Peyer's patch (tissue), 4 donors: Measurements from ENCODE around the gene SUCNR1. TPM values are rescaled to one million over a fixed set of nuclear protein-coding genes. Genes with fewer than 3 reads are reported as not detected.

Experiments used
- DNase-seq, 3 donors: peaks; one replicate each; pipeline ENCODE4 v3.0.0-alpha.2; 2017 to 2019
- H3K27ac ChIP-seq, 4 donors: fragments of 200-600 bp; sonication (generic); one replicate each; pipeline ENCODE4 v1.5.1; 2016 to 2019
- H3K27me3 ChIP-seq, 2 donors: fragments of 200-600 bp; sonication (generic); one replicate each; pipeline ENCODE4 v1.5.1; 2019
- H3K36me3 ChIP-seq, 3 donors: fragments of 200-600 bp; sonication (generic); one replicate each; pipeline ENCODE4 v1.5.1; 2016 to 2019
- H3K4me1 ChIP-seq, 4 donors: fragments of 200-600 bp; sonication (generic); one replicate each; pipeline ENCODE4 v1.5.1; 2016 to 2019
- H3K4me3 ChIP-seq, 4 donors: fragments of 200-600 bp; sonication (generic); 1 replicate in 3 of 4; 2 replicates in 1 of 4; pipeline ENCODE4 v1.5.1; 2016 to 2019; ENCODE audit warnings: mild to moderate bottlenecking in 1 of 4
- H3K9me3 ChIP-seq, 4 donors: fragments of 200-600 bp; sonication (generic); one replicate each; pipeline ENCODE4 v1.5.1; 2016 to 2019; ENCODE audit warnings: mild to moderate bottlenecking in 1 of 4
- POLR2A ChIP-seq, 2 donors: fragments of 450-650 bp; IDR thresholded peaks; one replicate each; pipeline ENCODE4 v1.5.1; 2017; ENCODE audit warnings: antibody characterized with exemption in 2 of 2, mild to moderate bottlenecking in 2 of 2, moderate library complexity in 2 of 2
- total RNA-seq, 4 donors: library from RNA; depleted of rRNA; stranded (reverse); fragments of >200 nt; gene quantifications; one replicate each; pipeline ENCODE4 v1.1.0, GENCODE V29; 2016
- TF ChIP-seq, protein P1 (sequence below), 6 experiments: fragments of 450-650 bp in 4 of 6; fragments of 200-600 bp in 2 of 6; sonication (generic) in 1 of 6; IDR thresholded peaks; one replicate each; pipeline ENCODE4 v1.5.1; 2017 to 2019; ENCODE audit warnings: antibody characterized with exemption in 6 of 6, mild to moderate bottlenecking in 3 of 6, moderate library complexity in 1 of 6

SUCNR1 gene, protein sequence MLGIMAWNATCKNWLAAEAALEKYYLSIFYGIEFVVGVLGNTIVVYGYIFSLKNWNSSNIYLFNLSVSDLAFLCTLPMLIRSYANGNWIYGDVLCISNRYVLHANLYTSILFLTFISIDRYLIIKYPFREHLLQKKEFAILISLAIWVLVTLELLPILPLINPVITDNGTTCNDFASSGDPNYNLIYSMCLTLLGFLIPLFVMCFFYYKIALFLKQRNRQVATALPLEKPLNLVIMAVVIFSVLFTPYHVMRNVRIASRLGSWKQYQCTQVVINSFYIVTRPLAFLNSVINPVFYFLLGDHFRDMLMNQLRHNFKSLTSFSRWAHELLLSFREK
- 1 to 10 TPM in 1 of 4 donors, under 1 TPM in 2, not detected in 1; 0.35 to 1.3 (median 0.57) TPM for total RNA-seq

DNA sequence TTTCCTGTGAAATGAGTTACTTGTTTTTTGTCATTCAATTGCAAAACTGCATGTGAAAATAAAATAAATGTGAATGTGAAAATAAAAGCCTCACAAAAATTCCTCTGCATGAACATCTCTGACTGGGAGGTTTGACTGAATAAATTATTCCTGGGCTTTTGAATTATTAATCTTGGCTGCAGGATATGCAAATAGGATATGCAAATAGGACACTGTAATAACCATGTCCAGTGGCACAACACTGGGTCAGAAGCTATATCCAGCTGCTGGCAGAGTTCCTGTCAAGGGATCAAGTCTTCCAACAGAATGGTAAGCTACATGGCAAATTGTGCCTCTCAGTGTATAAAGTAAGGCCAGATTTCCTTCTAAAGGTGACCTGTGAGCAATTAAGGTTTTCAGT, at the start of gene SUCNR1:
SUCNR1 (plus strand) TSS at position 246 of the 400 bp plus-strand sequence. CDS start 6,250 bp downstream, outside the sequence.
- no peaks in the 10 kb centered on the region for H3K4me1 ChIP-seq
- DNase-seq: no peak
- H3K4me3 ChIP-seq: no peak within 1 kb of the TSS
- TF ChIP-seq, protein P1, sequence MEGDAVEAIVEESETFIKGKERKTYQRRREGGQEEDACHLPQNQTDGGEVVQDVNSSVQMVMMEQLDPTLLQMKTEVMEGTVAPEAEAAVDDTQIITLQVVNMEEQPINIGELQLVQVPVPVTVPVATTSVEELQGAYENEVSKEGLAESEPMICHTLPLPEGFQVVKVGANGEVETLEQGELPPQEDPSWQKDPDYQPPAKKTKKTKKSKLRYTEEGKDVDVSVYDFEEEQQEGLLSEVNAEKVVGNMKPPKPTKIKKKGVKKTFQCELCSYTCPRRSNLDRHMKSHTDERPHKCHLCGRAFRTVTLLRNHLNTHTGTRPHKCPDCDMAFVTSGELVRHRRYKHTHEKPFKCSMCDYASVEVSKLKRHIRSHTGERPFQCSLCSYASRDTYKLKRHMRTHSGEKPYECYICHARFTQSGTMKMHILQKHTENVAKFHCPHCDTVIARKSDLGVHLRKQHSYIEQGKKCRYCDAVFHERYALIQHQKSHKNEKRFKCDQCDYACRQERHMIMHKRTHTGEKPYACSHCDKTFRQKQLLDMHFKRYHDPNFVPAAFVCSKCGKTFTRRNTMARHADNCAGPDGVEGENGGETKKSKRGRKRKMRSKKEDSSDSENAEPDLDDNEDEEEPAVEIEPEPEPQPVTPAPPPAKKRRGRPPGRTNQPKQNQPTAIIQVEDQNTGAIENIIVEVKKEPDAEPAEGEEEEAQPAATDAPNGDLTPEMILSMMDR (IDR thresholded peaks at IDR 0.05): no peak
- TF ChIP-seq POLR2A (IDR thresholded peaks at IDR 0.05): no peak
- H3K9me3 ChIP-seq: no peaks in the 10 kb centered on the region
- no peaks in the 10 kb centered on the region for H3K27me3 ChIP-seq
- H3K27ac ChIP-seq: no peak within 1 kb of the TSS
- H3K36me3 ChIP-seq: no peaks in the 10 kb centered on the region

DNA sequence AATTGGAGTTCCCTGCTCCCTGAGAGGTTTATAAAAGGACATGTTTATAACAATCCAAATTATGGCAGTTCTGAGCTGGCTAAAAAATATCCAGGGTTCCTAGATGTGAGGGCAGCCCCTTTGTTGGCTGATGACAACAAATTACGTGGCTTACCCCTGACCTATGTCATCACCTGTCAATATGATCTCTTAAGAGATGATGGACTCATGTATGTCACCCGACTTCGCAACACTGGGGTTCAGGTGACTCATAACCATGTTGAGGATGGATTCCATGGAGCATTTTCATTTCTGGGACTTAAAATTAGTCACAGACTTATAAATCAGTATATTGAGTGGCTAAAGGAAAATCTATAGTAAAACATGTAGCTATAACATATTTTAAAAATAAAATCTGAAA, 45.6 kb upstream of the SUCNR1 start:
- Histone ChIP-seq H3K27me3 (no peaks in the 10 kb centered on the region), H3K4me1 (no peaks in the 10 kb centered on the region), H3K9me3 (no peaks in the 10 kb centered on the region), H3K4me3 (no peak overlapping the region), H3K36me3 (peaks cover 0 to 6% (median 0%) of the 10 kb centered on the region in 3 donors), H3K27ac (no peak overlapping the region)
- TF ChIP-seq, protein P1 (IDR thresholded peaks at IDR 0.05): no peak
- TF ChIP-seq POLR2A (IDR thresholded peaks at IDR 0.05): no peak
- no peak for DNase-seq

DNA sequence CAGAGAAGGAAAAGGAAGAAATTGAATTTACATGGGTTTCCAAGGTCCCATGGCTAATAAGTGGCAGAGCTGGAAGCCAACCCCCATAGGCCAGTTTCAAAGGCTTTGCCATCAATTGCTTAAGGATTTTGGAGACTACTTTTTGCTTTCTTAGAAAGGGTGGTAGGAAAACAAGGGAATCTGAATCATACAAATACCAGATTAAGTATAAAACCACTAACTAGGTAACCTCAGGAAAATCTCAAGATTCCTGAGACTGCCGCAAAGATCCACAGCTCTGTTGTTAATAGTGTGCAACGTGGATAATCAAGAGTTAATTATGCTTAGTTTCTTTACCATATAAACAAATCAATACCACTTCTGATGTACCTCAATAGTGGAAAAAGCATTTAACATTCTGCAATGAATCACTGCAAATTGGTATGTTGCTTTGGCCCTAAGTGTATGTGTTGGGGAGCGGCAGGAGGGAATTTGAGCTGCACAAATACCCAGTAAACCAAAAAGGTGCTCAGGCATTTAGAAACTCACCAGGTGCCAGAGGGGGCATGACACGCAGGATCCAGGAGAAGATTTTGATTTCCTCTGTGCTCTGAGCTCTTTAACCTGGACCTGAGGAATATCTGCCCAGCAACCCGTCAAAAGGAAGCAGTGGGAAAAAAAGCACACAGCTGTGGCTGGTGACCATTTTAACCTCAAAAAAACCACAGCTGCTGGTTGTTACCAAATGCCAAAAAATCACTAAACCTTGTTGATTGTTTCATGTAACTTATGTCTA, 37.5 kb upstream of the SUCNR1 start:
- no peaks in the 10 kb centered on the region for H3K27me3 ChIP-seq
- H3K36me3 ChIP-seq: no peaks in the 10 kb centered on the region
- TF ChIP-seq POLR2A (IDR thresholded peaks at IDR 0.05): no peak
- TF ChIP-seq, protein P1 (IDR thresholded peaks at IDR 0.05): no peak
- no peaks in the 10 kb centered on the region for H3K4me1 ChIP-seq
- no peak for DNase-seq
- no peak overlapping the region for H3K4me3 ChIP-seq
- H3K27ac ChIP-seq: no peak overlapping the region
- H3K9me3 ChIP-seq: no peaks in the 10 kb centered on the region

DNA sequence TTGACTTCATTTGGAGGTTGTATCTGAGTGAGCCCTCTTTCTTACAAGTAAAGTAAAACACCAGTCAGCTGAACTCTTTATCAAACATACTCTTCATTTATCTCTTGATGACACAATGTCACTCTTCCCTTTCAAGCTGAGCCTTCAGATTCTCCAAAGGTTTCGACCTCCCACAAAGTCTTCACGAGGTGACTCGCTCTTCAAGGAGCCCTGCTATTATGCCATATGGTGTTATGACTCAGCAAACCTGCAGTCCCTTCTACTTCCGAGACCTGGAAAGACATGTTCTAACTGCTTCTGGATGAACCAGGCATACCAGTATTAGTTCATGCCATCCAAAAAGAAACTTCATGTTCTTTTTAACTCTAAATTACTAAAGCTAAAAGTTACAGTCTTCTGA, 36.4 kb upstream of the SUCNR1 start:
- Histone ChIP-seq H3K27ac (no peak overlapping the region), H3K27me3 (no peaks in the 10 kb centered on the region), H3K9me3 (no peaks in the 10 kb centered on the region), H3K36me3 (no peaks in the 10 kb centered on the region), H3K4me3 (no peak overlapping the region), H3K4me1 (no peaks in the 10 kb centered on the region)
- TF ChIP-seq POLR2A (IDR thresholded peaks at IDR 0.05): no peak
- TF ChIP-seq, protein P1 (IDR thresholded peaks at IDR 0.05): no peak
- no peak for DNase-seq

DNA sequence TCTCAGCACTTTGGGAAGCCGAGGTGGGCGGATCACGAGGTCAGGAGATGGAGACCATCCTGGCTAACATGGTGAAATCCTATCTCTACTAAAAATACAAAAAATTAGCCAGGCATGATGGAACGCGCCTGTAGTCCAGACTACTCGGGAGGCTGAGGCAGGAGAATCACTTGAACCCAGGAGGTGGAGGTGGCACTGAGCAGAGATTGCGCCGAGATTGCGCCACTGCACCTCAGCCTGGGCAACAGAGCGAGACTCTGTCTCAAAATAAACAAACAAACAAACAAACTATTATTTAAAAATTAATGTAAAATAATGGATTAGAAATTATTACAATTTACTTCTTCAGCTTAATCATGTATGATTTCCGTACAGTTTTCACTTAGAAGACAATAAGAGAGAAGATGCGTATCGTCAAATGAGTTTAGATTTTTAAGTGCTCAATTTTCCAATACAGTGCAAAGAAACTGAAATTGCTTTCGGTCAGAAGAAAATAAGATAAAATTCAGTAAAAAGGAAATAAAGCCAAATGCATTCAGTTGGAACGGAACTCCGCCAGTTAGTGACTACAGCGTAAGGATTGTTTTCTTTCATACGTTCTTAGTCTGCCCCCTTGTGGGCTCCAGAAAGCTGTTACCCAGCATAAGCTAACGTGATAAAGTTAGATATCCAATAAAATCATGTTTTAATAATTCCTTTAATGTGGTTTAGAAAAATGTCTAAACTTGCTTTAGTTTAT, 34.7 kb upstream of the SUCNR1 start:
- Histone ChIP-seq H3K9me3 (no peaks in the 10 kb centered on the region), H3K27me3 (no peaks in the 10 kb centered on the region), H3K27ac (no peak overlapping the region), H3K4me3 (peak overlapping the region in 2 of 4 donors; percentile 12 to 25), H3K4me1 (no peaks in the 10 kb centered on the region), H3K36me3 (no peaks in the 10 kb centered on the region)
- DNase-seq: peak in 1 of 3 donors; percentile 81
- no peak for TF ChIP-seq POLR2A (IDR thresholded peaks at IDR 0.05)
- TF ChIP-seq, protein P1 (IDR thresholded peaks at IDR 0.05): peak in 5 of 6 experiments; percentile 36 to 93 (median 87)
